CD4-positive, alpha-beta T cell treated with Interleukin-15 for 4 hours (primary cell): Measurements from ENCODE around the gene CHAT.

ENCODE experiments used
- DNase-seq: peaks from one replicate; pipeline ENCODE4 v3.0.0-alpha.2; 2020; ENCODE audit warnings: low spot score

CHAT gene

GRCh38 chr10:49597426-49598163 lies 16.2 kb upstream of the CHAT start:
- no peak for DNase-seq

GRCh38 chr10:49598164-49598856 lies 15.5 kb upstream of the CHAT start:
- DNase-seq: no peak

- DNase-seq: no peak
These were observed 14.9 kb upstream of the CHAT start for GRCh38 chr10:49598986-49599385.

- DNase-seq: no peak
These were observed 14.3 kb upstream of the CHAT start for GRCh38 chr10:49599546-49599945.

- no peak for DNase-seq
These were observed 13.8 kb upstream of the CHAT start for GRCh38 chr10:49600046-49600445.

- no peak for DNase-seq
These were observed 12.9 kb upstream of the CHAT start for GRCh38 chr10:49600781-49601400.

GRCh38 chr10:49601857-49602256 lies 12.0 kb upstream of the CHAT start:
- no peak for DNase-seq

- DNase-seq: no peak
These were observed 11.3 kb upstream of the CHAT start for GRCh38 chr10:49602380-49603023.

- DNase-seq: no peak
These were observed 8.5 kb upstream of the CHAT start for GRCh38 chr10:49605216-49605938.

GRCh38 chr10:49605939-49606509 lies 7.8 kb upstream of the CHAT start:
- no peak for DNase-seq

GRCh38 chr10:49606981-49607535 lies 6.8 kb upstream of the CHAT start:
- peak; percentile 50 for DNase-seq

- DNase-seq: no peak
These were observed 5.5 kb upstream of the CHAT start for GRCh38 chr10:49608166-49609005.

GRCh38 chr10:49609006-49609282 lies 4.9 kb upstream of the CHAT start:
- no peak for DNase-seq

- no peak for DNase-seq
These were observed 4.3 kb upstream of the CHAT start for GRCh38 chr10:49609283-49610113.

GRCh38 chr10:49610114-49610457 lies 3.8 kb upstream of the CHAT start, which contains the start of gene SLC18A3:
Gene SLC18A3, plus strand, starts transcription at chr10:49610310. Its CDS starts 431 bp downstream, at chr10:49610741.
- no peak for DNase-seq

GRCh38 chr10:49610458-49611165 lies 3.2 kb upstream of the CHAT start:
- no peak for DNase-seq

- DNase-seq: no peak
These were observed 2.5 kb upstream of the CHAT start for GRCh38 chr10:49611166-49611815.

- no peak for DNase-seq
These were observed 1.9 kb upstream of the CHAT start for GRCh38 chr10:49611816-49612512.
